Dedifferentiated amniotic fluid mesenchymal stem cell (primary cell): ENCODE data around the gene GPC4.

Experiments
- DNase-seq: peaks from one replicate; pipeline ENCODE4 v3.0.0-alpha.2; 2016; ENCODE audit errors: extremely low spot score

Gene GPC4

GRCh38 chrX:133412246-133412645 lies 3.0 kb downstream of the GPC4 start:
- DNase-seq = peak; percentile 39

GRCh38 chrX:133410550-133410949 lies 4.7 kb downstream of the GPC4 start:
- DNase-seq = no peak

- DNase-seq = no peak
These were observed 9.6 kb downstream of the GPC4 start for GRCh38 chrX:133405498-133406185.

- DNase-seq = no peak
These were observed 11.3 kb downstream of the GPC4 start for GRCh38 chrX:133403984-133404383.

GRCh38 chrX:133402830-133403625 lies 12.3 kb downstream of the GPC4 start:
- no peak for DNase-seq

GRCh38 chrX:133402042-133402453 lies 13.2 kb downstream of the GPC4 start:
- DNase-seq = no peak

- no peak for DNase-seq
These were observed 13.8 kb downstream of the GPC4 start for GRCh38 chrX:133401536-133401935.

GRCh38 chrX:133399411-133399810 lies 15.9 kb downstream of the GPC4 start:
- DNase-seq = no peak

GRCh38 chrX:133394765-133395164 lies 20.5 kb downstream of the GPC4 start:
- DNase-seq = no peak

GRCh38 chrX:133392671-133393070 lies 22.6 kb downstream of the GPC4 start:
- DNase-seq = no peak

- DNase-seq = no peak
These were observed 24.2 kb downstream of the GPC4 start for GRCh38 chrX:133391111-133391510.

GRCh38 chrX:133390676-133391075 lies 24.6 kb downstream of the GPC4 start:
- DNase-seq = no peak

GRCh38 chrX:133389975-133390374 lies 25.3 kb downstream of the GPC4 start:
- DNase-seq = no peak

- DNase-seq = no peak
These were observed 30.8 kb downstream of the GPC4 start for GRCh38 chrX:133384454-133384853.

- DNase-seq = no peak
These were observed 34.3 kb downstream of the GPC4 start for GRCh38 chrX:133380711-133381619.

GRCh38 chrX:133376422-133376821 lies 38.9 kb downstream of the GPC4 start:
- no peak for DNase-seq

GRCh38 chrX:133375615-133376340 lies 39.5 kb downstream of the GPC4 start:
- DNase-seq = no peak

GRCh38 chrX:133374874-133375387 lies 40.4 kb downstream of the GPC4 start:
- no peak for DNase-seq

- DNase-seq = no peak
These were observed 41.8 kb downstream of the GPC4 start for GRCh38 chrX:133373386-133374079.

GRCh38 chrX:133370696-133371275 lies 44.5 kb downstream of the GPC4 start:
- no peak for DNase-seq
